HG02884 (cell line): ENCODE data around the gene AMER2.
A peak's percentile ranks its signal among the peaks of the same experiment; 100 is the strongest.
"Not testable (repeated sequence)": the region's sequence is repeated elsewhere in the genome, so short reads cannot be mapped to it uniquely, and the experiment has no call there.

ENCODE experiments used
- ATAC-seq: cut with Tn5 transposase; IDR thresholded peaks from one replicate; pipeline ENCODE4 v1.9.1; 2021; ENCODE audit warnings: mild to moderate bottlenecking, moderate library complexity; ENCODE audit not compliant: unreplicated experiment

The AMER2 gene

GRCh38 chr13:25186187-25186586, 14.1 kb upstream of the AMER2 start:
- ATAC-seq = peak; percentile 38

- peak; percentile 25 for ATAC-seq
Observed at GRCh38 chr13:25181597-25181996, 9.5 kb upstream of the AMER2 start.

- ATAC-seq = peak; percentile 52
Observed at GRCh38 chr13:25180775-25181537, 8.9 kb upstream of the AMER2 start.

- ATAC-seq = peak; percentile 5
Observed at GRCh38 chr13:25179832-25180774, 8.0 kb upstream of the AMER2 start.

- ATAC-seq = no peak
Observed at GRCh38 chr13:25179011-25179410, 6.9 kb upstream of the AMER2 start.

- ATAC-seq = no peak
Observed at GRCh38 chr13:25178070-25178469, 6.0 kb upstream of the AMER2 start.

GRCh38 chr13:25177636-25178035, 5.5 kb upstream of the AMER2 start:
- ATAC-seq = no peak

GRCh38 chr13:25177012-25177411, 4.9 kb upstream of the AMER2 start:
- no peak for ATAC-seq

- ATAC-seq = no peak
Observed at GRCh38 chr13:25175431-25175830, 3.3 kb upstream of the AMER2 start.

GRCh38 chr13:25175026-25175425, 2.9 kb upstream of the AMER2 start:
- no peak for ATAC-seq

GRCh38 chr13:25174304-25174703, 2.2 kb upstream of the AMER2 start:
- no peak for ATAC-seq

- no peak for ATAC-seq
Observed at GRCh38 chr13:25172303-25172630, 179 bp upstream of the AMER2 start.

- ATAC-seq = no peak
Observed at GRCh38 chr13:25171170-25171516, 945 bp downstream of the AMER2 start.

GRCh38 chr13:25170554-25171111, 1.5 kb downstream of the AMER2 start:
- no peak for ATAC-seq

GRCh38 chr13:25169951-25170553, 2.0 kb downstream of the AMER2 start:
- no peak for ATAC-seq

- ATAC-seq = no peak
Observed at GRCh38 chr13:25169356-25169755, 2.7 kb downstream of the AMER2 start.

GRCh38 chr13:25168790-25169189, 3.3 kb downstream of the AMER2 start:
- no peak for ATAC-seq

GRCh38 chr13:25167382-25168174, 4.5 kb downstream of the AMER2 start:
- ATAC-seq = no peak

GRCh38 chr13:25166306-25166705, 5.8 kb downstream of the AMER2 start:
- no peak for ATAC-seq

- ATAC-seq = no peak
Observed at GRCh38 chr13:25165663-25166062, 6.4 kb downstream of the AMER2 start.

GRCh38 chr13:25165163-25165562, 6.9 kb downstream of the AMER2 start:
- not testable (repeated sequence) for ATAC-seq
